ENCODE data around the gene ARFGAP3.

DNA sequence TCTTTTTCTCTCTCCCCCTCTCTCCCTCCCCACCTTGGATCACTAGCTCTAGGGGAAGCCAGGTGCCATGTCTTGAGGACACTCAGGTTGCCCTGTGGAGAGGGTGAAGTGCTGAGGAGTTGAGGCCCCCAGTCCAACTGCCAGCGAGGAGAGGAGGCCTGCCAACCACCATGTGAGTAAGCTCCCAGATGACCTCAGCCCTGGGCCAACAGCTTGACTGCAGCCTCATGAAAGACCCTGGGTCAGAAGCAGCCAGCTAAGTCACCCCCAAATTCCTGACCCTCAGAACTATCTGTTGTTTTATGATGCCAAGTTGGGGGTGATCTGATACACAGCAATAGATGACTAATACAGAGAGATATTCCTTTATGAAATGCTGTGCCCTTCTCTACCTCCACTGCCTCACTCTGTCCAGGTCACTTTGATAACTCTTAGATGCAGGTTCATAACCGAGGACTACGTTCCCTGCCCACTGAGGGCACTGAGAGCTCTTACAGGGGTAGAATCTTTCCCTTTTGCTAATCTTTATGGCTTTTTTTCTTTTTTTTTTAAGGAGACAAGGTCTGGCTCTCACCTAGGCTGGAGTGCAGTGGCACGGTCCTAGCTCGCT, 8.0 kb downstream of the ARFGAP3 start:
- TF ChIP-seq, protein P1, sequence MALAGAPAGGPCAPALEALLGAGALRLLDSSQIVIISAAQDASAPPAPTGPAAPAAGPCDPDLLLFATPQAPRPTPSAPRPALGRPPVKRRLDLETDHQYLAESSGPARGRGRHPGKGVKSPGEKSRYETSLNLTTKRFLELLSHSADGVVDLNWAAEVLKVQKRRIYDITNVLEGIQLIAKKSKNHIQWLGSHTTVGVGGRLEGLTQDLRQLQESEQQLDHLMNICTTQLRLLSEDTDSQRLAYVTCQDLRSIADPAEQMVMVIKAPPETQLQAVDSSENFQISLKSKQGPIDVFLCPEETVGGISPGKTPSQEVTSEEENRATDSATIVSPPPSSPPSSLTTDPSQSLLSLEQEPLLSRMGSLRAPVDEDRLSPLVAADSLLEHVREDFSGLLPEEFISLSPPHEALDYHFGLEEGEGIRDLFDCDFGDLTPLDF (CRISPR knock-in tag; IDR thresholded peaks at IDR 0.05): no peak
- TF ChIP-seq, protein P2, sequence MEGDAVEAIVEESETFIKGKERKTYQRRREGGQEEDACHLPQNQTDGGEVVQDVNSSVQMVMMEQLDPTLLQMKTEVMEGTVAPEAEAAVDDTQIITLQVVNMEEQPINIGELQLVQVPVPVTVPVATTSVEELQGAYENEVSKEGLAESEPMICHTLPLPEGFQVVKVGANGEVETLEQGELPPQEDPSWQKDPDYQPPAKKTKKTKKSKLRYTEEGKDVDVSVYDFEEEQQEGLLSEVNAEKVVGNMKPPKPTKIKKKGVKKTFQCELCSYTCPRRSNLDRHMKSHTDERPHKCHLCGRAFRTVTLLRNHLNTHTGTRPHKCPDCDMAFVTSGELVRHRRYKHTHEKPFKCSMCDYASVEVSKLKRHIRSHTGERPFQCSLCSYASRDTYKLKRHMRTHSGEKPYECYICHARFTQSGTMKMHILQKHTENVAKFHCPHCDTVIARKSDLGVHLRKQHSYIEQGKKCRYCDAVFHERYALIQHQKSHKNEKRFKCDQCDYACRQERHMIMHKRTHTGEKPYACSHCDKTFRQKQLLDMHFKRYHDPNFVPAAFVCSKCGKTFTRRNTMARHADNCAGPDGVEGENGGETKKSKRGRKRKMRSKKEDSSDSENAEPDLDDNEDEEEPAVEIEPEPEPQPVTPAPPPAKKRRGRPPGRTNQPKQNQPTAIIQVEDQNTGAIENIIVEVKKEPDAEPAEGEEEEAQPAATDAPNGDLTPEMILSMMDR (IDR thresholded peaks at IDR 0.05): no peak
- TF ChIP-seq, protein P3, sequence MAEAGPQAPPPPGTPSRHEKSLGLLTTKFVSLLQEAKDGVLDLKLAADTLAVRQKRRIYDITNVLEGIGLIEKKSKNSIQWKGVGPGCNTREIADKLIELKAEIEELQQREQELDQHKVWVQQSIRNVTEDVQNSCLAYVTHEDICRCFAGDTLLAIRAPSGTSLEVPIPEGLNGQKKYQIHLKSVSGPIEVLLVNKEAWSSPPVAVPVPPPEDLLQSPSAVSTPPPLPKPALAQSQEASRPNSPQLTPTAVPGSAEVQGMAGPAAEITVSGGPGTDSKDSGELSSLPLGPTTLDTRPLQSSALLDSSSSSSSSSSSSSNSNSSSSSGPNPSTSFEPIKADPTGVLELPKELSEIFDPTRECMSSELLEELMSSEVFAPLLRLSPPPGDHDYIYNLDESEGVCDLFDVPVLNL (CRISPR knock-in tag; IDR thresholded peaks at IDR 0.05; ENCODE audit: borderline replicate concordance, low read depth): no peak
- TF ChIP-seq CREB1 (CRISPR knock-in tag; IDR thresholded peaks at IDR 0.05): no peak
- TF ChIP-seq, protein P4, sequence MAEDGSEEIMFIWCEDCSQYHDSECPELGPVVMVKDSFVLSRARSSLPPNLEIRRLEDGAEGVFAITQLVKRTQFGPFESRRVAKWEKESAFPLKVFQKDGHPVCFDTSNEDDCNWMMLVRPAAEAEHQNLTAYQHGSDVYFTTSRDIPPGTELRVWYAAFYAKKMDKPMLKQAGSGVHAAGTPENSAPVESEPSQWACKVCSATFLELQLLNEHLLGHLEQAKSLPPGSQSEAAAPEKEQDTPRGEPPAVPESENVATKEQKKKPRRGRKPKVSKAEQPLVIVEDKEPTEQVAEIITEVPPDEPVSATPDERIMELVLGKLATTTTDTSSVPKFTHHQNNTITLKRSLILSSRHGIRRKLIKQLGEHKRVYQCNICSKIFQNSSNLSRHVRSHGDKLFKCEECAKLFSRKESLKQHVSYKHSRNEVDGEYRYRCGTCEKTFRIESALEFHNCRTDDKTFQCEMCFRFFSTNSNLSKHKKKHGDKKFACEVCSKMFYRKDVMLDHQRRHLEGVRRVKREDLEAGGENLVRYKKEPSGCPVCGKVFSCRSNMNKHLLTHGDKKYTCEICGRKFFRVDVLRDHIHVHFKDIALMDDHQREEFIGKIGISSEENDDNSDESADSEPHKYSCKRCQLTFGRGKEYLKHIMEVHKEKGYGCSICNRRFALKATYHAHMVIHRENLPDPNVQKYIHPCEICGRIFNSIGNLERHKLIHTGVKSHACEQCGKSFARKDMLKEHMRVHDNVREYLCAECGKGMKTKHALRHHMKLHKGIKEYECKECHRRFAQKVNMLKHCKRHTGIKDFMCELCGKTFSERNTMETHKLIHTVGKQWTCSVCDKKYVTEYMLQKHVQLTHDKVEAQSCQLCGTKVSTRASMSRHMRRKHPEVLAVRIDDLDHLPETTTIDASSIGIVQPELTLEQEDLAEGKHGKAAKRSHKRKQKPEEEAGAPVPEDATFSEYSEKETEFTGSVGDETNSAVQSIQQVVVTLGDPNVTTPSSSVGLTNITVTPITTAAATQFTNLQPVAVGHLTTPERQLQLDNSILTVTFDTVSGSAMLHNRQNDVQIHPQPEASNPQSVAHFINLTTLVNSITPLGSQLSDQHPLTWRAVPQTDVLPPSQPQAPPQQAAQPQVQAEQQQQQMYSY (CRISPR knock-in tag; IDR thresholded peaks at IDR 0.05): no peak
- no peak for TF ChIP-seq TP53 (CRISPR knock-in tag; IDR thresholded peaks at IDR 0.05)

All from WTC11 (cell line).